Lung (tissue), 12 donors: ENCODE measurements around the gene POLE. TPM values are rescaled to one million over a fixed set of nuclear protein-coding genes. Genes with fewer than 3 reads are reported as not detected.

Experiments used
- ATAC-seq: fragments of 200-7000 bp; cut with Tn5 transposase; one replicate; pipeline ENCODE4 v1.9.1; 2020; ENCODE audit warnings: moderate number of reproducible peaks; ENCODE audit not compliant: insufficient read depth, low FRiP score
- DNase-seq, 3 donors: peaks; one replicate each; pipeline ENCODE4 v3.0.0-alpha.2; 2013 to 2017
- H3K27ac ChIP-seq, 2 donors: one replicate each; pipeline ENCODE4 v1.5.1; 2013; ENCODE audit warnings: mild to moderate bottlenecking in 2 of 2, moderate library complexity in 2 of 2, control low read depth in 1 of 2, inconsistent platforms in 1 of 2, low read depth in 1 of 2, low read length in 1 of 2
- H3K27me3 ChIP-seq, 3 donors: one replicate each; pipeline ENCODE4 v1.5.1; 2013; ENCODE audit warnings: low read length in 2 of 3; ENCODE audit not compliant: control insufficient read depth in 3 of 3, insufficient read depth in 3 of 3
- H3K36me3 ChIP-seq, 4 donors: one replicate each; pipeline ENCODE4 v1.5.1; 2013; ENCODE audit warnings: low read length in 4 of 4, mild to moderate bottlenecking in 1 of 4, moderate library complexity in 1 of 4; ENCODE audit not compliant: control insufficient read depth in 4 of 4, insufficient read depth in 4 of 4
- H3K4me1 ChIP-seq, 5 donors: one replicate each; pipeline ENCODE4 v1.5.1; 2013; ENCODE audit warnings: low read length in 5 of 5, mild to moderate bottlenecking in 2 of 5, moderate library complexity in 1 of 5; ENCODE audit not compliant: control insufficient read depth in 5 of 5, insufficient read depth in 5 of 5
- H3K4me3 ChIP-seq: one replicate; pipeline ENCODE4 v1.5.1; 2013; ENCODE audit warnings: mild to moderate bottlenecking, control low read depth, moderate library complexity
- H3K9ac ChIP-seq, 2 donors: one replicate each; pipeline ENCODE4 v1.5.1; 2013; ENCODE audit warnings: low read length in 2 of 2, control low read depth in 1 of 2; ENCODE audit not compliant: insufficient read depth in 1 of 2
- H3K9me3 ChIP-seq, 4 donors: one replicate each; pipeline ENCODE4 v1.5.1; 2013; ENCODE audit warnings: low read length in 3 of 4, mild to moderate bottlenecking in 1 of 4, moderate library complexity in 1 of 4; ENCODE audit not compliant: control insufficient read depth in 4 of 4, insufficient read depth in 3 of 4
- CTCF ChIP-seq: IDR thresholded peaks from 2 replicates; pipeline ENCODE4 v1.5.1; 2012; ENCODE audit warnings: mild to moderate bottlenecking; ENCODE audit errors: control extremely low read depth, extremely low read depth
- WGBS, 2 donors: extraction: QIAGEN DNeasy Blood & Tissue Kit; methylation state at CpG; one replicate each; pipeline ENCODE4 v1.1.7; 2013; 5-methylcytosine and 5-hydroxymethylcytosine counted together
- polyA plus RNA-seq, 2 donors: library from polyadenylated mRNA; stranded (reverse); fragments of 200-250 nt; gene quantifications; one replicate each; pipeline ENCODE4 v1.2.1, GENCODE V29; 2013
- total RNA-seq, 2 donors: library from RNA; depleted of rRNA in 1 of 2; stranded (reverse); fragments of >200 nt in 1 of 2; gene quantifications; one replicate each; pipeline ENCODE4 v1.2.1, GENCODE V29; 2014 to 2021
- donor health status: control.
- donor health status: control.
- donor health status: Bipolar disorder and iron deficiency.
- donor health status: healthy.
- donor health status: DM: yes; HTN: yes; CAD: no.

The POLE gene
- total and polyA plus RNA-seq, 4 donors = 9.3 to 49.9 (median 25.3) TPM

- no peaks in the 10 kb centered on the region for H3K27me3 ChIP-seq
- peaks cover 2 to 56% (median 53%) of the 10 kb centered on the region in 4 donors for H3K36me3 ChIP-seq
- DNase-seq = peak; percentile 46 to 53 (median 50)
- no peak overlapping the region for H3K27ac ChIP-seq
- H3K9ac ChIP-seq = no peak overlapping the region
- H3K4me3 ChIP-seq = no peak overlapping the region
- 79 to 80% methylated on average over 25 of the region's 25 CpGs for whole genome bisulfite sequencing, 2 donors
- H3K4me1 ChIP-seq = no peaks in the 10 kb centered on the region
- ATAC-seq = no peak
- peak; percentile 8 for TF ChIP-seq CTCF
- H3K9me3 ChIP-seq = no peaks in the 10 kb centered on the region
Measured at GRCh38 chr12:132638541-132639408, 48.4 kb downstream of the POLE start.

GRCh38 chr12:132637811-132638210 is 49.3 kb downstream of the POLE start:
- TF ChIP-seq CTCF = no peak
- Histone ChIP-seq H3K4me3 (no peak overlapping the region), H3K27ac (no peak overlapping the region), H3K4me1 (no peaks in the 10 kb centered on the region), H3K9ac (no peak overlapping the region), H3K9me3 (no peaks in the 10 kb centered on the region), H3K36me3 (peaks cover 2 to 59% (median 50%) of the 10 kb centered on the region in 4 donors), H3K27me3 (no peaks in the 10 kb centered on the region)
- ATAC-seq (no peak), DNase-seq (no peak)
- 88 to 92% methylated on average over 18 of the region's 18 CpGs for WGBS, 2 donors

GRCh38 chr12:132635076-132635955 is 51.8 kb downstream of the POLE start:
- ATAC-seq = no peak
- Histone ChIP-seq H3K4me3 (no peak overlapping the region), H3K27ac (no peak overlapping the region), H3K4me1 (no peaks in the 10 kb centered on the region), H3K9ac (no peak overlapping the region), H3K9me3 (no peaks in the 10 kb centered on the region), H3K36me3 (peaks cover 7 to 57% (median 53%) of the 10 kb centered on the region in 4 donors), H3K27me3 (no peaks in the 10 kb centered on the region)
- 93% methylated on average over 29 of the region's 29 CpGs for WGBS, 2 donors
- no peak for TF ChIP-seq CTCF
- DNase-seq = no peak
